H1 (cell line): ENCODE results near the gene PDE6B. TPM values are rescaled to one million over a fixed set of nuclear protein-coding genes. Genes with fewer than 3 reads are reported as not detected.

Experiments
- CTCF ChIA-PET: fragments of 300-600 bp; sonication (Branson Sonifier 250); formaldehyde crosslinking; loops from one replicate; lab custom pipeline; 2021; ENCODE audit not compliant: partially characterized antibody; lab: Charles Lee
- POLR2A ChIA-PET: fragments of 300-600 bp; sonication (Branson Sonifier 250); formaldehyde crosslinking; loops from one replicate; lab custom pipeline; 2021; ENCODE audit warnings: inconsistent platforms; ENCODE audit not compliant: partially characterized antibody; lab: Charles Lee
- DNase-seq, 2 experiments: peaks; one replicate each; pipeline versions ENCODE4 v3.0.0 to v3.0.0-alpha.2; 2010 to 2022; ENCODE audit warnings: low spot score in 2 of 2, low read depth in 1 of 2, mixed read lengths in 1 of 2
- FAIRE-seq: peaks from 2 replicates; lab custom pipeline; 2011; peaks lifted over from hg19 to GRCh38; lab: Jason Lieb, UNC
- H2AFZ ChIP-seq: 2 replicates; pipeline ENCODE4 v1.8.1; 2012; ENCODE audit warnings: low read length, inconsistent platforms
- H2AK5ac ChIP-seq: 2 replicates; pipeline ENCODE4 v1.6.1; 2013; ENCODE audit warnings: low read depth, low read length
- H2BK120ac ChIP-seq: replicated peaks from 2 replicates; pipeline ENCODE3; 2013; ENCODE audit warnings: low read depth, low read length, inconsistent platforms
- H2BK12ac ChIP-seq: 2 replicates; pipeline ENCODE4 v1.6.1; 2013; ENCODE audit warnings: low read depth, low read length
- H2BK15ac ChIP-seq: 2 replicates; pipeline ENCODE4 v1.6.1; 2013; ENCODE audit warnings: low read length
- H2BK20ac ChIP-seq: 2 replicates; pipeline ENCODE4 v1.6.1; 2013; ENCODE audit warnings: low read length
- H2BK5ac ChIP-seq: 2 replicates; pipeline ENCODE4 v1.6.1; 2013; ENCODE audit warnings: low read depth, low read length
- H3K14ac ChIP-seq: 2 replicates; pipeline ENCODE4 v1.6.1; 2013; ENCODE audit warnings: inconsistent platforms; ENCODE audit not compliant: insufficient read length
- H3K18ac ChIP-seq: 2 replicates; pipeline ENCODE4 v1.6.1; 2013; ENCODE audit warnings: low read length; ENCODE audit errors: extremely low read depth
- H3K23ac ChIP-seq: 2 replicates; pipeline ENCODE4 v1.6.1; 2013; ENCODE audit warnings: inconsistent platforms; ENCODE audit not compliant: insufficient read length
- H3K23me2 ChIP-seq: 2 replicates; pipeline ENCODE4 v1.6.1; 2013; ENCODE audit warnings: low read depth, low read length
- H3K27ac ChIP-seq: 2 replicates; pipeline ENCODE4 v1.6.1; 2011; ENCODE audit warnings: low read depth, low read length, inconsistent platforms
- H3K27me3 ChIP-seq, 4 experiments: replicated peaks in 1 of 4; 1 replicate in 1 of 4; 2 replicates in 3 of 4; pipeline versions ENCODE4 v1.6.1 to v1.8.1; 2011 to 2013; ENCODE audit warnings: low read length in 3 of 4, mild to moderate bottlenecking in 3 of 4, inconsistent platforms in 2 of 4, mixed read lengths in 2 of 4, moderate library complexity in 1 of 4; ENCODE audit not compliant: control insufficient read depth in 3 of 4, insufficient read depth in 3 of 4; ENCODE audit errors: extremely low read depth in 1 of 4
- H3K36me3 ChIP-seq, 4 experiments: 2 replicates each; pipeline versions ENCODE4 v1.6.1 to v1.8.1; 2011 to 2013; ENCODE audit warnings: mild to moderate bottlenecking in 4 of 4, low read length in 3 of 4, moderate library complexity in 2 of 4, control low read depth in 1 of 4, inconsistent platforms in 1 of 4; ENCODE audit not compliant: insufficient read depth in 4 of 4, control insufficient read depth in 2 of 4
- H3K4ac ChIP-seq: replicated peaks from 2 replicates; pipeline ENCODE3; 2013; ENCODE audit warnings: low read length, low read depth, mixed read lengths, inconsistent platforms; ENCODE audit not compliant: insufficient read length
- H3K4me1 ChIP-seq, 4 experiments: replicated peaks in 1 of 4; 1 replicate in 1 of 4; 2 replicates in 3 of 4; pipeline versions ENCODE4 v1.6.1 to v1.8.1; 2011 to 2013; ENCODE audit warnings: low read length in 3 of 4, inconsistent platforms in 2 of 4, mixed read lengths in 1 of 4; ENCODE audit not compliant: insufficient read depth in 4 of 4, control insufficient read depth in 3 of 4
- H3K4me2 ChIP-seq, 2 experiments: 2 replicates each; pipeline versions ENCODE4 v1.6.1 to v1.8.1; 2011 to 2013; ENCODE audit warnings: low read depth in 2 of 2, low read length in 2 of 2, control low read depth in 1 of 2, inconsistent platforms in 1 of 2, mild to moderate bottlenecking in 1 of 2; ENCODE audit not compliant: insufficient read depth in 1 of 2
- H3K4me3 ChIP-seq, 4 experiments: fragments of 200-600, 300-600 bp in 1 of 4; sonication (generic), shearing (Covaris generic), sonication (Bioruptor Twin) in 1 of 4; 2 replicates each; pipeline versions ENCODE4 v1.5.1 to v1.8.1; 2011 to 2016; ENCODE audit warnings: low read length in 4 of 4, low read depth in 3 of 4, control low read depth in 2 of 4, inconsistent platforms in 2 of 4, mild to moderate bottlenecking in 2 of 4, mixed read lengths in 1 of 4, moderate library complexity in 1 of 4; ENCODE audit not compliant: insufficient read depth in 2 of 4; ENCODE audit errors: extremely low read depth in 1 of 4
- H3K56ac ChIP-seq: replicated peaks from 2 replicates; pipeline ENCODE3; 2013; ENCODE audit warnings: low read depth, mild to moderate bottlenecking, mixed read lengths, low read length, inconsistent platforms; ENCODE audit not compliant: insufficient read length
- H3K79me1 ChIP-seq: 2 replicates; pipeline ENCODE4 v1.6.1; 2013; ENCODE audit warnings: low read depth, low read length, control low read depth
- H3K79me2 ChIP-seq, 2 experiments: 2 replicates each; pipeline versions ENCODE4 v1.6.1 to v1.8.1; 2012 to 2013; ENCODE audit warnings: low read length in 2 of 2, mild to moderate bottlenecking in 2 of 2, inconsistent platforms in 1 of 2; ENCODE audit not compliant: insufficient read depth in 2 of 2, control insufficient read depth in 1 of 2
- H3K9ac ChIP-seq, 4 experiments: replicated peaks in 1 of 4; 1 replicate in 1 of 4; 2 replicates in 3 of 4; pipeline versions ENCODE4 v1.6.1 to v1.8.1; 2011 to 2013; ENCODE audit warnings: low read depth in 3 of 4, low read length in 3 of 4, control low read depth in 2 of 4, mild to moderate bottlenecking in 2 of 4, moderate library complexity in 2 of 4, inconsistent platforms in 1 of 4; ENCODE audit errors: extremely low read depth in 1 of 4
- H3K9me3 ChIP-seq, 2 experiments: 2 replicates each; pipeline versions ENCODE4 v1.6.1 to v1.8.1; 2012 to 2013; ENCODE audit warnings: mild to moderate bottlenecking in 2 of 2, moderate library complexity in 2 of 2, control low read depth in 1 of 2, inconsistent platforms in 1 of 2, low read depth in 1 of 2, low read length in 1 of 2, mixed read lengths in 1 of 2; ENCODE audit not compliant: insufficient read depth in 2 of 2
- H4K20me1 ChIP-seq, 2 experiments: replicated peaks in 1 of 2; 2 replicates each; pipeline versions ENCODE3 to v1.8.1; 2011 to 2013; ENCODE audit warnings: inconsistent platforms in 2 of 2, low read length in 2 of 2, mild to moderate bottlenecking in 1 of 2; ENCODE audit not compliant: insufficient read depth in 2 of 2, control insufficient read depth in 1 of 2
- H4K5ac ChIP-seq: 2 replicates; pipeline ENCODE4 v1.6.1; 2013; ENCODE audit warnings: low read length, low read depth, mixed read lengths, inconsistent platforms; ENCODE audit not compliant: insufficient read length
- H4K8ac ChIP-seq: 2 replicates; pipeline ENCODE4 v1.8.0; 2013; ENCODE audit warnings: mild to moderate bottlenecking, moderate library complexity, low read length, inconsistent platforms; ENCODE audit not compliant: insufficient read depth; ENCODE audit errors: extremely low read depth
- H4K91ac ChIP-seq: replicated peaks from 2 replicates; pipeline ENCODE3; 2013; ENCODE audit warnings: low read length, mixed read lengths, inconsistent platforms; ENCODE audit not compliant: insufficient read length
- ASH2L ChIP-seq: fragments of 200-600, 300-600 bp; sonication (generic); IDR thresholded peaks from one replicate; pipeline ENCODE4 v1.7.1; 2017; ENCODE audit warnings: low read length
- CHD1 ChIP-seq: IDR thresholded peaks from 2 replicates; pipeline ENCODE4 v1.6.1; 2012; ENCODE audit warnings: low read depth, low read length, improper control_type of control experiment
- E2F6 ChIP-seq: IDR thresholded peaks from 2 replicates; pipeline ENCODE4 v1.6.1; 2012; ENCODE audit warnings: inconsistent platforms
- EZH2 ChIP-seq: fragments of 200-600 bp; sonication (generic); IDR thresholded peaks from 2 replicates; pipeline ENCODE4 v1.7.1; 2012; ENCODE audit warnings: low read depth, mild to moderate bottlenecking, moderate library complexity, low read length, inconsistent platforms; ENCODE audit not compliant: severe bottlenecking
- GTF2F1 ChIP-seq: IDR thresholded peaks from 2 replicates; pipeline ENCODE4 v1.6.1; 2012; ENCODE audit warnings: low read depth, low read length, improper control_type of control experiment, borderline replicate concordance
- JUND ChIP-seq: IDR thresholded peaks from 2 replicates; pipeline ENCODE4 v1.6.1; 2011; ENCODE audit warnings: mild to moderate bottlenecking, improper control_type of control experiment, low read length
- KDM1A ChIP-seq: fragments of 200-600, 300-600 bp; sonication (generic); IDR thresholded peaks from 2 replicates; pipeline ENCODE4 v1.7.1; 2016; ENCODE audit warnings: mild to moderate bottlenecking, low read length, borderline replicate concordance
- KDM4A ChIP-seq: IDR thresholded peaks from one replicate; pipeline ENCODE4 v1.7.1; 2012; ENCODE audit warnings: low read depth, mild to moderate bottlenecking, moderate library complexity, low read length, inconsistent platforms; ENCODE audit not compliant: severe bottlenecking
- NRF1 ChIP-seq: IDR thresholded peaks from 2 replicates; pipeline ENCODE4 v1.6.1; 2011; ENCODE audit warnings: mild to moderate bottlenecking, low read depth, low read length, improper control_type of control experiment
- WGBS, 2 experiments: shearing (Covaris generic) in 1 of 2; methylation state at CpG; one replicate each; pipeline versions ENCODE4 v1.1.6 to v1.1.7; 2013 to 2015; ENCODE audit warnings: low lambda C conversion rate in 2 of 2, mixed read lengths in 2 of 2, inconsistent platforms in 1 of 2, low coverage in 1 of 2, missing lambda C conversion rate in 1 of 2; ENCODE audit not compliant: insufficient replicate concordance in 2 of 2, insufficient coverage in 1 of 2, insufficient read length in 1 of 2; ENCODE audit errors: extremely low coverage in 1 of 2, missing lambda C conversion rate in 1 of 2; 5-methylcytosine and 5-hydroxymethylcytosine counted together
- polyA plus RNA-seq, 7 experiments: library from polyadenylated mRNA; depleted of rRNA in 3 of 7; stranded (reverse) in 5 of 7; unstranded in 2 of 7; fragments of >200 nt in 5 of 7; fragments of 200-250 nt in 2 of 7; gene quantifications; 1 replicate in 5 of 7; 2 replicates in 1 of 7; 4 replicates in 1 of 7; pipeline versions ENCODE4 v1.2.1 to v1.2.3, GENCODE V29; 2011 to 2013; ENCODE audit warnings: missing spikeins in 2 of 7, mixed read lengths in 2 of 7
- total RNA-seq: library from RNA; stranded (reverse); fragmentation: NEBNext Ultra II Directional; extraction: Animal tissue kit (Norgen Biotek cat#: 25700); gene quantifications from 2 replicates; pipeline ENCODE4 v1.2.1, GENCODE V29; 2021

PDE6B gene
- total and polyA plus RNA-seq, 2 of the 8 experiments (the other 6 are each of a cell fraction or from before 2014, with no cell fraction given): 4.1 to 8.4 TPM

GRCh38 chr4:632196-632790 lies 6.9 kb downstream of the PDE6B start:
- POLR2A ChIA-PET: no interaction called here
- Histone ChIP-seq H3K79me2 (no peaks in the 10 kb centered on the region), H3K14ac (no peak overlapping the region), H3K27me3 (no peaks in the 10 kb centered on the region; a peak in 1 of 7 replicates), H3K23ac (no peak overlapping the region), H3K9ac (no peak overlapping the region), H2BK15ac (no peak overlapping the region), H3K23me2 (no peaks in the 10 kb centered on the region), H4K20me1 (peaks cover 0 to 2% of the 10 kb centered on the region in 2 experiments), H3K56ac (no peak overlapping the region), H3K36me3 (no peaks in the 10 kb centered on the region), H3K4me2 (no peak overlapping the region), H2BK5ac (no peak overlapping the region), H2AK5ac (0 out of 2 replicates have a peak overlapping the region, but pooled peaks have one; percentile 27), H3K27ac (no peak overlapping the region), H2BK12ac (no peak overlapping the region), H4K8ac (no peak overlapping the region), H4K5ac (no peak overlapping the region), H2AFZ (no peak overlapping the region), H3K9me3 (peaks cover 10 to 11% of the 10 kb centered on the region in 2 experiments; a peak in 3 of 4 replicates), H3K79me1 (no peaks in the 10 kb centered on the region), H3K4me1 (no peaks in the 10 kb centered on the region), H3K4me3 (no peak overlapping the region), H4K91ac (no peak overlapping the region), H3K18ac (no peak overlapping the region), H3K4ac (no peak overlapping the region), H2BK120ac (no peak overlapping the region), H2BK20ac (no peak overlapping the region)
- WGBS, 2 experiments: 87% methylated on average over 16 of the region's 16 CpGs; no CpG with 5 or more reads in 1 of the 2 experiments
- DNase-seq (no peak), FAIRE-seq (no peak)
- CTCF ChIA-PET: no interaction called here
- TF ChIP-seq E2F6 (no peak), EZH2 (no peak), CHD1 (no peak), KDM1A (no peak), JUND (no peak), ASH2L (no peak), NRF1 (no peak), KDM4A (no peak), GTF2F1 (no peak)
